BLaER1 treated with 17β-estradiol and CSF1 and Interleukin-3, amounts not matched to agents 10 nM and 100 nM (cell line): ENCODE data around the gene PSMA2.

Source experiments
- H3K27ac ChIP-seq, 11 experiments: shearing (Covaris generic); formaldehyde crosslinking; 2 replicates each; pipeline ENCODE4 v1.8.1; 2022
- H3K27me3 ChIP-seq, 11 experiments: shearing (Covaris generic); formaldehyde crosslinking; 2 replicates each; pipeline ENCODE4 v1.8.1; 2022
- H3K36me3 ChIP-seq, 11 experiments: shearing (Covaris generic); formaldehyde crosslinking; 2 replicates each; pipeline ENCODE4 v1.8.1; 2022
- H3K4me1 ChIP-seq, 10 experiments: shearing (Covaris generic); formaldehyde crosslinking; 2 replicates each; pipeline ENCODE4 v1.8.1; 2022
- H3K4me2 ChIP-seq, 11 experiments: shearing (Covaris generic); formaldehyde crosslinking; 2 replicates each; pipeline ENCODE4 v1.8.1; 2022
- H3K4me3 ChIP-seq, 10 experiments: shearing (Covaris generic); formaldehyde crosslinking; 2 replicates each; pipeline ENCODE4 v1.8.1; 2022
- H3K9ac ChIP-seq, 11 experiments: shearing (Covaris generic); formaldehyde crosslinking; 2 replicates each; pipeline ENCODE4 v1.8.1; 2022
- H3K9me3 ChIP-seq, 11 experiments: shearing (Covaris generic); formaldehyde crosslinking; replicated peaks in 1 of 11; 2 replicates each; pipeline ENCODE4 v1.8.1; 2022
- H4K20me1 ChIP-seq, 11 experiments: shearing (Covaris generic); formaldehyde crosslinking; 2 replicates each; pipeline ENCODE4 v1.8.1; 2022
- Cebpa-rat ChIP-seq, 11 experiments: shearing (Covaris generic); IDR thresholded peaks; 2 replicates each; pipeline ENCODE4 v1.8.1; 2022

PSMA2 gene

GRCh38 chr7:42931834-42932651 lies at the start of gene PSMA2, which contains the start of gene MRPL32:
Gene PSMA2 (minus strand): TSS chr7:42932174. CDS start chr7:42932158, 16 bp downstream.
Gene MRPL32 (plus strand): TSS chr7:42932376. CDS start chr7:42932387, 11 bp downstream.
- H3K4me1 ChIP-seq, result peaks cover 44 to 60% (median 53%) of the 10 kb centered on the region in 10 experiments
- peak within 1 kb of the TSS; percentile 87 to 98 (median 95) for H3K4me2 ChIP-seq
- H3K27me3 ChIP-seq, result no peaks in the 10 kb centered on the region
- H3K9me3 ChIP-seq, result no peaks in the 10 kb centered on the region
- peak within 1 kb of the TSS; percentile 80 to 96 (median 90) for H3K4me3 ChIP-seq
- H4K20me1 ChIP-seq, result peaks cover 33 to 83% (median 62%) of the 10 kb centered on the region in 11 experiments; a peak in 20 of 22 replicates
- no peak for TF ChIP-seq Cebpa-rat (IDR thresholded peaks at IDR 0.05)
- peak within 1 kb of the TSS; percentile 88 to 98 (median 94) for H3K9ac ChIP-seq
- peaks cover 24 to 64% (median 33%) of the 10 kb centered on the region in 11 experiments for H3K36me3 ChIP-seq
- peak within 1 kb of the TSS; percentile 73 to 97 (median 94) for H3K27ac ChIP-seq

GRCh38 chr7:42981601-42982000 lies 49.6 kb upstream of the PSMA2 start:
- Histone ChIP-seq H3K9ac (no peak overlapping the region), H3K27me3 (no peaks in the 10 kb centered on the region), H3K9me3 (peaks cover 27 to 39% (median 33%) of the 10 kb centered on the region in 11 experiments), H3K4me2 (no peak overlapping the region), H3K4me3 (no peak overlapping the region), H3K36me3 (no peaks in the 10 kb centered on the region), H3K4me1 (no peaks in the 10 kb centered on the region), H4K20me1 (no peaks in the 10 kb centered on the region), H3K27ac (no peak overlapping the region)
- no peak for TF ChIP-seq Cebpa-rat (IDR thresholded peaks at IDR 0.05)

DNA sequence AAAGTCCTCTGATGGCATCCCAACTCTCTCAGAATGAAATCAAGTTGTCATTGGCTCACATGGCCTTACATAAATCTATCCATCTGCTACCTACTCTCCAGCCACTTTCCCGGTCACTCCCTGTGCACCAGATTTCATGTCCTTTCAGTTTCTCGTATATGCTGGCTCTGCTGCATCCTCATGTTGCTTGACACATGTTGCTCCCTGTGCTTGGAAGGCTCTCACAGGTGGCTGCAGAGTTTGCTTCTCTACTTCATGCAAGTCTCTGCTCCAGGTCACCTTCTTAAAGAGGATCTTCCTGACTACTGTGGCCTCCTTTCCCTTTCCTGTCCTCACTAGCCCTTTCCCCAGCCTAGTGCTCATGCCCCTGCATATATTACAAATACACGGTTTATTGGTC lies 48.5 kb upstream of the PSMA2 start:
- Histone ChIP-seq H3K27ac (no peak overlapping the region), H3K9me3 (peaks cover 21 to 31% (median 27%) of the 10 kb centered on the region in 11 experiments), H3K27me3 (no peaks in the 10 kb centered on the region), H3K36me3 (no peaks in the 10 kb centered on the region), H3K4me3 (no peak overlapping the region), H3K4me2 (no peak overlapping the region), H3K9ac (no peak overlapping the region), H3K4me1 (no peaks in the 10 kb centered on the region), H4K20me1 (no peaks in the 10 kb centered on the region)
- TF ChIP-seq Cebpa-rat (IDR thresholded peaks at IDR 0.05), result no peak

DNA sequence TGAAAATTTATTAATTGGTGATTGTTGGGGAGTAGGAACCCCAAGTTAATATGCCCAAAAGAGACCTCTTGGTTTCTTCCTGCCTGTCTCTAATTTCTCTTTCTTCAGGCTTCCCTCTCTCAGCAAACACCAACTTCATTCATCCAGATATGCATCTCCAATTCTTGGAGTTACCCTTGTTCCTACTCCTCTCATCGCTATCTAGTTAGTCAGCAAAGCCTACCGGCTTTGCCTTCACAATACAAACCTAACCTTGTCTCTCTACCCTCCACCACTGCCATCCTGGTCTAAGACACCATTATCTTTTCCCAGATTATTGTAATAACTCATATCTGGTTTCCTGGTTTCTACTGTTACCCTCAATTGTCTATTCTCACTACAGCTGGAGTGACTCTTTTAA lies 48.1 kb upstream of the PSMA2 start:
- Histone ChIP-seq H3K27ac (no peak overlapping the region), H4K20me1 (no peaks in the 10 kb centered on the region), H3K9me3 (peaks cover 19 to 27% (median 24%) of the 10 kb centered on the region in 11 experiments), H3K36me3 (no peaks in the 10 kb centered on the region), H3K4me1 (no peaks in the 10 kb centered on the region), H3K9ac (no peak overlapping the region), H3K27me3 (no peaks in the 10 kb centered on the region), H3K4me2 (no peak overlapping the region), H3K4me3 (no peak overlapping the region)
- no peak for TF ChIP-seq Cebpa-rat (IDR thresholded peaks at IDR 0.05)

- H3K27ac ChIP-seq, result no peak overlapping the region
- H3K9me3 ChIP-seq, result peaks cover 3 to 11% (median 9%) of the 10 kb centered on the region in 11 experiments
- TF ChIP-seq Cebpa-rat (IDR thresholded peaks at IDR 0.05), result no peak
- no peak overlapping the region for H3K4me2 ChIP-seq
- no peaks in the 10 kb centered on the region for H3K4me1 ChIP-seq
- no peaks in the 10 kb centered on the region for H3K36me3 ChIP-seq
- H3K27me3 ChIP-seq, result no peaks in the 10 kb centered on the region
- H3K9ac ChIP-seq, result no peak overlapping the region
- H3K4me3 ChIP-seq, result no peak overlapping the region
- no peaks in the 10 kb centered on the region for H4K20me1 ChIP-seq
Observed at GRCh38 chr7:42978496-42978895, 46.5 kb upstream of the PSMA2 start.

DNA sequence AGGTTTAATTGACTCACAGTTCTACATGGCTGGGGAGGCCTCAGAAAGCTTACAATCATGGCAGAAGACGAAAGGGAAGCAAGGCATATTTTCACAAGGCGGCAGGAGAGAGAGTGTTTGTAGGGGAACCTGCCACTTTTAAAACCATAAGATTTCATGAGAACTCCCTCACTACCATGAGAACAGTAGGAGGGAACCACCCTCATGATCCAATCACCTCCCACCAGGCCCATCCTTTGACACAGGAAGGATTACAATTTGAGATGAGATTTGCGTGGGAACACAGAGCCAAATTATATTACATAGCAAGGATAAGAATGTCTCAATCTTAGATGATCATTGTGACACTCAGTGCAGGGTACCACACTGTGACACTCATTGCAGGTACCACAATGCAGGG lies 44.4 kb upstream of the PSMA2 start:
- H3K4me2 ChIP-seq, result no peak overlapping the region
- H3K9ac ChIP-seq, result no peak overlapping the region
- H3K27me3 ChIP-seq, result no peaks in the 10 kb centered on the region
- H3K36me3 ChIP-seq, result no peaks in the 10 kb centered on the region
- H3K27ac ChIP-seq, result no peak overlapping the region
- H3K4me1 ChIP-seq, result no peaks in the 10 kb centered on the region
- no peak overlapping the region for H3K4me3 ChIP-seq
- TF ChIP-seq Cebpa-rat (IDR thresholded peaks at IDR 0.05), result no peak
- no peaks in the 10 kb centered on the region for H4K20me1 ChIP-seq
- H3K9me3 ChIP-seq, result peaks cover 0 to 7% (median 0%) of the 10 kb centered on the region in 11 experiments; a peak in 1 of 22 replicates

DNA sequence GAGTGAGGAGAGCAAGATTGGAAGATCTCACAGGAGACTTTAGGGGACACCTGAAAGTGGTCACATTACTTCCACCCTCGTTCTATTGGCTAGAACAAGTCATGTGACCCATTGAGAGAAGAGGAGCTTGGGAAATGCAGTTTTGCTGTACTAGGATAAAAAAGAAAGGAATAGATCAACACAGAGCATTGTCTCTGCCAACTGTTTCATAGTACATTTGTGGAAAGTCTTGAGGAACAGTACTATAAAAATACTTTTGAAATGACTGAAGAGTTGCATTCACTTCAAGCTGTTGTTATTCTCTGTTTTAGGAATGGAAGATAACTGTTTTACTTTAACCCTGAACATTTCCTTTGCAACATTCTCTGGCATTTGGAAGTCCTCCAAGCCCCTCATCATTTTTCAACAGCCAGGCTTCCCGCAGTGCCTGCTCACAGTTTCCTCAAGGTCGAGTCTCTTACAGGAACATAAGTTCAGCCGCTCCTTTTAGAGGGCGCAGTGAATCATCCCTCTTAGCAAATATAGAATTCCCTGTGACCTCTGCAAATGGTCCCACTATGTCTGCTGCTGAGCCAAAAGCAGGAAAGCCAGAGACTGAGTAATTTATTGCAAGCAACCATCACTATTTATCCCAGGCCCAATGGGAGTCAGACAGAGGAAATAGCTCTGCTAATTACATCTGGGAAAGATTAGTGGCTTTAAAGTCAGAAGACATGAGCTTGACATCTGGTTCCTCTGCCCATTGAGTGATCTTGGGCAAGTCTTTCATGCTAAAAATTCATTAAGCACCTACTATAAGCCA lies 40.9 kb upstream of the PSMA2 start:
- TF ChIP-seq Cebpa-rat (IDR thresholded peaks at IDR 0.05), result no peak
- no peaks in the 10 kb centered on the region for H4K20me1 ChIP-seq
- H3K4me3 ChIP-seq, result no peak overlapping the region

GRCh38 chr7:42967391-42967790 lies 35.4 kb upstream of the PSMA2 start:
- H3K9ac ChIP-seq, result no peak overlapping the region
- no peaks in the 10 kb centered on the region for H4K20me1 ChIP-seq
- peaks cover 0 to 11% (median 6%) of the 10 kb centered on the region in 10 experiments; a peak in 12 of 20 replicates for H3K4me1 ChIP-seq
- H3K4me2 ChIP-seq, result peak overlapping the region in 6 of 11 experiments; percentile 27 to 62 (median 56); a peak in 10 of 22 replicates
- H3K27ac ChIP-seq, result no peak overlapping the region; a peak in 1 of 22 replicates
- no peaks in the 10 kb centered on the region; a peak in 2 of 22 replicates for H3K9me3 ChIP-seq
- no peaks in the 10 kb centered on the region for H3K27me3 ChIP-seq
- no peaks in the 10 kb centered on the region for H3K36me3 ChIP-seq
- TF ChIP-seq Cebpa-rat (IDR thresholded peaks at IDR 0.05), result no peak
- no peak overlapping the region for H3K4me3 ChIP-seq

More for the DNA sequence above, 40.9 kb upstream of the PSMA2 start:
- no peak overlapping the region for H3K4me2 ChIP-seq
- H3K27ac ChIP-seq, result no peak overlapping the region
- no peaks in the 10 kb centered on the region for H3K36me3 ChIP-seq
- peaks cover 0 to 7% (median 0%) of the 10 kb centered on the region in 11 experiments; a peak in 3 of 22 replicates for H3K9me3 ChIP-seq
- H3K4me1 ChIP-seq, result no peaks in the 10 kb centered on the region
- no peak overlapping the region for H3K9ac ChIP-seq
- no peaks in the 10 kb centered on the region for H3K27me3 ChIP-seq
